GM12878 (cell line): ENCODE measurements around the gene B3GALT6. TPM values are rescaled to one million over a fixed set of nuclear protein-coding genes. Genes with fewer than 3 reads are reported as not detected.

ENCODE experiments used
- BACH1 ChIP-seq: fragments of 450-650 bp; IDR thresholded peaks from 2 replicates; pipeline ENCODE4 v1.6.1; 2017; ENCODE audit warnings: mild to moderate bottlenecking, borderline replicate concordance
- BHLHE40 ChIP-seq, 2 experiments: fragments of 450-650 bp in 1 of 2; IDR thresholded peaks; 2 replicates each; pipeline ENCODE4 v1.6.1; 2011 to 2017; ENCODE audit warnings: low read depth in 2 of 2, borderline replicate concordance in 1 of 2, improper control_type of control experiment in 1 of 2, low read length in 1 of 2, mild to moderate bottlenecking in 1 of 2
- CEBPB ChIP-seq, 2 experiments: fragments of 150-350 bp in 1 of 2; IDR thresholded peaks; 2 replicates each; pipeline ENCODE4 v1.6.1; 2012 to 2014; ENCODE audit warnings: low read depth in 2 of 2, low read length in 2 of 2, borderline replicate concordance in 1 of 2, inconsistent platforms in 1 of 2
- CREB1 ChIP-seq: IDR thresholded peaks from 2 replicates; pipeline ENCODE4 v1.6.1; 2012; ENCODE audit warnings: low read depth, mild to moderate bottlenecking, inconsistent platforms
- CREM ChIP-seq: IDR thresholded peaks from 2 replicates; pipeline ENCODE4 v1.6.1; 2014; ENCODE audit warnings: antibody characterized with exemption, low read depth
- GATAD2B ChIP-seq: fragments of 450-650 bp; conservative IDR thresholded peaks from 2 replicates; pipeline ENCODE4 v1.6.1; 2017; ENCODE audit warnings: low read depth, mild to moderate bottlenecking, moderate library complexity
- HDAC2 ChIP-seq: fragments of 200-600 bp; sonication (generic); IDR thresholded peaks from 2 replicates; pipeline ENCODE4 v1.6.1; 2017
- JUND ChIP-seq: IDR thresholded peaks from 2 replicates; pipeline ENCODE4 v1.6.1; 2012; ENCODE audit warnings: low read depth, mild to moderate bottlenecking, low read length, improper control_type of control experiment, moderate library complexity
- LARP7 ChIP-seq: fragments of 450-650 bp; IDR thresholded peaks from 2 replicates; pipeline ENCODE4 v1.6.1; 2017; ENCODE audit warnings: mild to moderate bottlenecking
- MEF2B ChIP-seq: fragments of 450-650 bp; IDR thresholded peaks from 2 replicates; pipeline ENCODE4 v1.6.1; 2018; ENCODE audit warnings: mild to moderate bottlenecking, moderate library complexity; ENCODE audit not compliant: partially characterized antibody, poor library complexity, severe bottlenecking
- NR2C2 ChIP-seq: IDR thresholded peaks from 2 replicates; pipeline ENCODE4 v1.6.1; 2011; ENCODE audit warnings: borderline replicate concordance, low read depth; ENCODE audit not compliant: control insufficient read depth, insufficient read length
- NR2F1 ChIP-seq: fragments of 450-650 bp; conservative IDR thresholded peaks from 2 replicates; pipeline ENCODE4 v1.6.1; 2017; ENCODE audit warnings: mild to moderate bottlenecking
- RAD21 ChIP-seq: IDR thresholded peaks from 2 replicates; pipeline ENCODE4 v1.6.1; 2011; ENCODE audit warnings: mild to moderate bottlenecking, low read depth, low read length, moderate library complexity; ENCODE audit not compliant: insufficient read depth
- RB1 ChIP-seq: fragments of 450-650 bp; formaldehyde crosslinking; IDR thresholded peaks from 2 replicates; pipeline ENCODE4 v1.6.1; 2017; ENCODE audit warnings: mild to moderate bottlenecking, borderline replicate concordance
- SP1 ChIP-seq: IDR thresholded peaks from one replicate; pipeline ENCODE4 v1.6.1; 2011; ENCODE audit warnings: low read depth, low read length
- SPI1 ChIP-seq: IDR thresholded peaks from 2 replicates; pipeline ENCODE4 v1.6.1; 2011; ENCODE audit warnings: low read depth, mild to moderate bottlenecking, low read length, moderate library complexity, borderline replicate concordance; ENCODE audit not compliant: insufficient read depth
- STAT3 ChIP-seq: IDR thresholded peaks from 2 replicates; pipeline ENCODE4 v1.6.1; 2011; ENCODE audit warnings: low read depth, low read length, improper control_type of control experiment
- SUZ12 ChIP-seq: fragments of 200-600 bp; sonication (generic); IDR thresholded peaks from one replicate; pipeline ENCODE4 v1.6.1; 2018; ENCODE audit warnings: antibody characterized with exemption, mild to moderate bottlenecking; ENCODE audit not compliant: unreplicated experiment
- TBL1XR1 ChIP-seq: IDR thresholded peaks from 2 replicates; pipeline ENCODE4 v1.6.1; 2012; ENCODE audit warnings: low read depth, low read length, improper control_type of control experiment
- ZNF274 ChIP-seq: IDR thresholded peaks from one replicate; pipeline ENCODE4 v1.8.0; 2011; ENCODE audit not compliant: insufficient read length, insufficient read depth
- ZSCAN29 ChIP-seq: fragments of 450-650 bp; IDR thresholded peaks from 2 replicates; pipeline ENCODE4 v1.6.1; 2017; ENCODE audit warnings: mild to moderate bottlenecking, moderate library complexity
- polyA plus RNA-seq, 11 experiments: library from polyadenylated mRNA; depleted of rRNA in 4 of 11; unstranded in 6 of 11; stranded (reverse) in 5 of 11; fragments of >200 nt; fragmentation: Nextera tagmentation in 4 of 11; fragmentation: Illumina TruSeq in 1 of 11; extraction: Ambion mirVana in 4 of 11; extraction: Trizol in 1 of 11; gene quantifications; 1 replicate in 1 of 11; 2 replicates in 10 of 11; pipeline versions ENCODE4 v1.2.1 to v1.2.3, GENCODE V29; 2011 to 2016; ENCODE audit warnings: inconsistent platforms in 2 of 11, missing spikeins in 2 of 11, low read depth in 1 of 11
- total RNA-seq, 4 experiments: library from RNA; depleted of rRNA in 3 of 4; stranded (reverse); fragments of >200 nt in 3 of 4; fragmentation: Illumina TruSeq in 1 of 4; extraction: Trizol in 1 of 4; gene quantifications; 2 replicates each; pipeline versions ENCODE4 v1.2.1 to v1.2.3, GENCODE V29; 2013 to 2021
- TF ChIP-seq, protein P1 (sequence below): IDR thresholded peaks from 2 replicates; pipeline ENCODE4 v1.6.1; 2011; ENCODE audit warnings: low read depth, low read length, improper control_type of control experiment, borderline replicate concordance
- TF ChIP-seq, protein P2 (sequence below): fragments of 450-650 bp; IDR thresholded peaks from 2 replicates; pipeline ENCODE4 v1.6.1; 2017; ENCODE audit warnings: mild to moderate bottlenecking, moderate library complexity
- TF ChIP-seq, protein P3 (sequence below): fragments of 150-350 bp; IDR thresholded peaks from 2 replicates; pipeline ENCODE4 v1.6.1; 2014; ENCODE audit warnings: mild to moderate bottlenecking, low read depth, low read length

The B3GALT6 gene
- total and polyA plus RNA-seq, 10 of the 15 experiments (the other 5 are each of a cell fraction or from before 2014, with no cell fraction given): 0.53 to 20.8 (median 4.5) TPM

DNA sequence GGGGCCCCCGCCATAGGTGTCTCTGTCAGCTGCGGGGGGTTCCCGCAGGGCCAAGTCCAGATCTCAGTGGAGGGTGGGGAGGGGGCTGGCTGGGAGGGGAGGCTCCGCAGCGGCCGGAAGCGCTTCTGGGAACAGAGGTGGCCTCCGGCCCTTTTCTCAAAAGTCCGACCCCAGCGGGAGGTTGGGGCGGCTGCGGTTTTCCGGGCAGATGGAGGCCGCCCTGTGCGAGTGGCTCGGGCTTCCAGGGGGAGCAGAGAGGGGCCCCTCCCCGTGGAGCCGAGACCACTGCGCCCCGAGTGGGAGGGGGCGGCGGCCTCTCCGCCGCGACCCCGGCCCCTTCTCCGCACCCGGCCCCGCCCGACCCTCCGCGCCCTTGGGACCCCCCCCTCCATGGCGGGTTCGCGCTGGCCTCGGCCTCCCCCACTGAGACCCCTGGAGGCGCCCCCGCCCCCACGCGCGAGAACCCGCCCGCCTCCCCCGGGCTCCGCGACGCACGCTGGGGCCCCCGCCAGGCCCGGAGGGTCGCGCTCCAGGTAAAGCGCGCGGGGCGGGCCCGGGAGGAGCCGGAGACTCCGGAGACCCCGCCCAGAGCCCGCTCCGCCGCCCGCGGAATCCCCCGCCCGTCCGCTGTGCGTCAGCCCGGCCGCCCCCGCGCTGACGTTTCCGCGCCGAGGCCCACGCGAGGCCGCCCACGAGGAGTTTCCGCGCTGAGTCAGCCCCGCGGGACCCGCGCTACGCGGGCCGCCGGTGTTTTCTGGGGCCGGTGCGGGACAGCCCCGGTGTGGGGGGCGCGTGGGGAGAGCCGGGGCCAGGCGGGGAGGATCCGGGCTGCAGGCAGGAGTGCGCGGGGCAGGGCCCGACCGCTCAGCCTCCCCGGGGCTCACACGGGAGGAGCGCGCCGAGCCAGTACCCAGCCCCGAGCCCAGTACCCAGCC lies 30.9 kb upstream of the B3GALT6 start (continued):
- TF ChIP-seq, protein P1, sequence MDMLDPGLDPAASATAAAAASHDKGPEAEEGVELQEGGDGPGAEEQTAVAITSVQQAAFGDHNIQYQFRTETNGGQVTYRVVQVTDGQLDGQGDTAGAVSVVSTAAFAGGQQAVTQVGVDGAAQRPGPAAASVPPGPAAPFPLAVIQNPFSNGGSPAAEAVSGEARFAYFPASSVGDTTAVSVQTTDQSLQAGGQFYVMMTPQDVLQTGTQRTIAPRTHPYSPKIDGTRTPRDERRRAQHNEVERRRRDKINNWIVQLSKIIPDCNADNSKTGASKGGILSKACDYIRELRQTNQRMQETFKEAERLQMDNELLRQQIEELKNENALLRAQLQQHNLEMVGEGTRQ: no peak
- TF ChIP-seq TBL1XR1: 0 out of 2 replicates have a peak, but pooled peaks have one; percentile 23
- TF ChIP-seq NR2F1: peak; percentile 78
- peak; percentile 59; the same call in 1 of the 2 replicates for TF ChIP-seq JUND
- TF ChIP-seq NR2C2: no peak
- peak; percentile 86; the same call in 1 of the 2 replicates for TF ChIP-seq RB1
- peak; percentile 82 for TF ChIP-seq CREB1
- TF ChIP-seq CREM: peak; percentile 78
- TF ChIP-seq SPI1: no peak
- TF ChIP-seq CEBPB (IDR thresholded peaks at IDR 0.05; ENCODE audit: borderline replicate concordance in 1 of 2, low read depth in 2 of 2, low read length in 2 of 2): 0 out of 4 replicates have a peak, but pooled peaks of 1 of the 2 experiments have one; percentile 33
- peak; percentile 79 for TF ChIP-seq ZSCAN29
- peak; percentile 100 for TF ChIP-seq BACH1
- TF ChIP-seq LARP7: peak; percentile 83; the same call in 1 of the 2 replicates
- no peak for TF ChIP-seq HDAC2
- no peak for TF ChIP-seq ZNF274
- TF ChIP-seq, protein P2, sequence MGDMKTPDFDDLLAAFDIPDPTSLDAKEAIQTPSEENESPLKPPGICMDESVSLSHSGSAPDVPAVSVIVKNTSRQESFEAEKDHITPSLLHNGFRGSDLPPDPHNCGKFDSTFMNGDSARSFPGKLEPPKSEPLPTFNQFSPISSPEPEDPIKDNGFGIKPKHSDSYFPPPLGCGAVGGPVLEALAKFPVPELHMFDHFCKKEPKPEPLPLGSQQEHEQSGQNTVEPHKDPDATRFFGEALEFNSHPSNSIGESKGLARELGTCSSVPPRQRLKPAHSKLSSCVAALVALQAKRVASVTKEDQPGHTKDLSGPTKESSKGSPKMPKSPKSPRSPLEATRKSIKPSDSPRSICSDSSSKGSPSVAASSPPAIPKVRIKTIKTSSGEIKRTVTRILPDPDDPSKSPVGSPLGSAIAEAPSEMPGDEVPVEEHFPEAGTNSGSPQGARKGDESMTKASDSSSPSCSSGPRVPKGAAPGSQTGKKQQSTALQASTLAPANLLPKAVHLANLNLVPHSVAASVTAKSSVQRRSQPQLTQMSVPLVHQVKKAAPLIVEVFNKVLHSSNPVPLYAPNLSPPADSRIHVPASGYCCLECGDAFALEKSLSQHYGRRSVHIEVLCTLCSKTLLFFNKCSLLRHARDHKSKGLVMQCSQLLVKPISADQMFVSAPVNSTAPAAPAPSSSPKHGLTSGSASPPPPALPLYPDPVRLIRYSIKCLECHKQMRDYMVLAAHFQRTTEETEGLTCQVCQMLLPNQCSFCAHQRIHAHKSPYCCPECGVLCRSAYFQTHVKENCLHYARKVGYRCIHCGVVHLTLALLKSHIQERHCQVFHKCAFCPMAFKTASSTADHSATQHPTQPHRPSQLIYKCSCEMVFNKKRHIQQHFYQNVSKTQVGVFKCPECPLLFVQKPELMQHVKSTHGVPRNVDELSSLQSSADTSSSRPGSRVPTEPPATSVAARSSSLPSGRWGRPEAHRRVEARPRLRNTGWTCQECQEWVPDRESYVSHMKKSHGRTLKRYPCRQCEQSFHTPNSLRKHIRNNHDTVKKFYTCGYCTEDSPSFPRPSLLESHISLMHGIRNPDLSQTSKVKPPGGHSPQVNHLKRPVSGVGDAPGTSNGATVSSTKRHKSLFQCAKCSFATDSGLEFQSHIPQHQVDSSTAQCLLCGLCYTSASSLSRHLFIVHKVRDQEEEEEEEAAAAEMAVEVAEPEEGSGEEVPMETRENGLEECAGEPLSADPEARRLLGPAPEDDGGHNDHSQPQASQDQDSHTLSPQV: peak; percentile 79; the same call in 1 of the 2 replicates
- TF ChIP-seq MEF2B: peak; percentile 35
- no peak for TF ChIP-seq STAT3
- TF ChIP-seq GATAD2B: peak; percentile 100
- TF ChIP-seq SUZ12: no peak
- TF ChIP-seq, protein P3, sequence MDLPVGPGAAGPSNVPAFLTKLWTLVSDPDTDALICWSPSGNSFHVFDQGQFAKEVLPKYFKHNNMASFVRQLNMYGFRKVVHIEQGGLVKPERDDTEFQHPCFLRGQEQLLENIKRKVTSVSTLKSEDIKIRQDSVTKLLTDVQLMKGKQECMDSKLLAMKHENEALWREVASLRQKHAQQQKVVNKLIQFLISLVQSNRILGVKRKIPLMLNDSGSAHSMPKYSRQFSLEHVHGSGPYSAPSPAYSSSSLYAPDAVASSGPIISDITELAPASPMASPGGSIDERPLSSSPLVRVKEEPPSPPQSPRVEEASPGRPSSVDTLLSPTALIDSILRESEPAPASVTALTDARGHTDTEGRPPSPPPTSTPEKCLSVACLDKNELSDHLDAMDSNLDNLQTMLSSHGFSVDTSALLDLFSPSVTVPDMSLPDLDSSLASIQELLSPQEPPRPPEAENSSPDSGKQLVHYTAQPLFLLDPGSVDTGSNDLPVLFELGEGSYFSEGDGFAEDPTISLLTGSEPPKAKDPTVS: no peak
- TF ChIP-seq BHLHE40 (IDR thresholded peaks at IDR 0.05; ENCODE audit: borderline replicate concordance in 1 of 2, low read depth in 2 of 2, low read length in 1 of 2): peak; percentile 47 to 86; a peak in 3 of 4 replicates
- TF ChIP-seq RAD21: no peak
- TF ChIP-seq SP1: peak; percentile 57
